ENCODE measurements around the gene PPP2R1B. TPM values are rescaled to one million over a fixed set of nuclear protein-coding genes. Genes with fewer than 3 reads are reported as not detected.
A peak's percentile ranks its signal among the peaks of the same experiment; 100 is the strongest.
"Not testable (repeated sequence)": the region's sequence is repeated elsewhere in the genome, so short reads cannot be mapped to it uniquely, and the experiment has no call there.

PPP2R1B gene
- total RNA-seq, 4 donors from 2014 or later: 11.1 to 21.9 (median 20.5) TPM

DNA sequence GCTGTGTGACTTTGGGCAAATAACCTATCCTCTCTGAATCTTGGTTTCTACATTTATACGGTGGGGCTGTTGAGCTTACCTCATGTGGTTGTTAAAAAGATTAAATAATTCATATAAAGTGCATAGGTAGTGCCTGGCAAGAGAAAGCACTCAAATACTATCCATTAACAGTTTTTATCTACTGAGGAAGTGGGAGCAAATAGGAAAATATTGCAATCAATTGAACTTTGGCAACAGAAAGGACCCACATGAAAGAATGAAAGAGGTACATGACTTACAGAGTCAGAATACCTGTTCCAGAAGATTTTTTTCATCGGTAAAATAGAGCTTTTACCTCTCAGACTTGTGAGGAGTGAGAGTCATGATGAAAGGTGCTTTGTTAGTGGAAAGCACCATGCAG is 6.3 kb upstream of the PPP2R1B start:
- TF ChIP-seq POLR2AphosphoS5 (IDR thresholded peaks at IDR 0.05) (no peak), EP300 (IDR thresholded peaks at IDR 0.05) (no peak), CTCF (IDR thresholded peaks at IDR 0.05) (no peak), POLR2A (IDR thresholded peaks at IDR 0.05) (no peak)
- Histone ChIP-seq H3K27me3 (no peaks in the 10 kb centered on the region), H3K4me3 (no peak overlapping the region), H3K27ac (no peak overlapping the region), H3K9me3 (no peaks in the 10 kb centered on the region), H3K4me1 (peaks cover 0 to 6% (median 0%) of the 10 kb centered on the region in 3 donors), H3K36me3 (no peaks in the 10 kb centered on the region)
- WGBS, 2 donors (ENCODE audit: low coverage in 1 of 2): 90 to 91% methylated on average over 1 to 2 of the region's 2 CpGs
- no peak for ATAC-seq

DNA sequence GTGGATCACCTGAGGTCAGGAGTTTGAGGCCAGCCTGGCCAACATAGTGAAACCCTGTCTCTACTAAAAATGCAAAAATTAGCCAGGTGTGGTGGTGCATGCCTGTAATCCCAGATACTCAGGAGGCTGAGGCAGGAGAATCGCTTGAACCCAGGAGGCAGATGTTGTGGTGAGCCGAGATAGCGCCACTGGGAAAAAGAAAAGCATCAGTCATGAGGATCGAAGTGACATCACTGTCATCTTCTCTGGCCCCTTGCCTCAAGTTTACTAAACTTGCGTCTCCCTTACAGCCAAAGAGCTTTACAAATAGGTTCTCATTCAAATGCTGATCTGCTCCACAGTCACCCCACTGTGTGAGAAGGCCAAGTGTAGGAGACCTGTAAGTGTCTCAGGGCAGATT is 5.0 kb upstream of the PPP2R1B start:
- 82 to 92% methylated on average over 2 to 3 of the region's 5 CpGs for WGBS, 2 donors (ENCODE audit: low coverage in 1 of 2)
- H3K4me3 ChIP-seq, H3K27ac ChIP-seq, H3K27me3 ChIP-seq, H3K9me3 ChIP-seq, ATAC-seq, H3K36me3 ChIP-seq: not testable (repeated sequence)
- peaks cover 0 to 15% (median 5%) of the 10 kb centered on the region in 3 donors for H3K4me1 ChIP-seq

GRCh38 chr11:111770581-111771134 is 4.5 kb upstream of the PPP2R1B start:
- H3K27me3 ChIP-seq: no peaks in the 10 kb centered on the region
- no peak for ATAC-seq
- H3K4me3 ChIP-seq: no peak overlapping the region
- peaks cover 0 to 15% (median 5%) of the 10 kb centered on the region in 3 donors for H3K4me1 ChIP-seq
- H3K27ac ChIP-seq: no peak overlapping the region
- TF ChIP-seq EP300 (IDR thresholded peaks at IDR 0.05): no peak
- H3K36me3 ChIP-seq: no peaks in the 10 kb centered on the region
- no peaks in the 10 kb centered on the region for H3K9me3 ChIP-seq
- 84 to 96% methylated on average over 2 to 4 of the region's 4 CpGs for WGBS, 2 donors (ENCODE audit: low coverage in 1 of 2)

DNA sequence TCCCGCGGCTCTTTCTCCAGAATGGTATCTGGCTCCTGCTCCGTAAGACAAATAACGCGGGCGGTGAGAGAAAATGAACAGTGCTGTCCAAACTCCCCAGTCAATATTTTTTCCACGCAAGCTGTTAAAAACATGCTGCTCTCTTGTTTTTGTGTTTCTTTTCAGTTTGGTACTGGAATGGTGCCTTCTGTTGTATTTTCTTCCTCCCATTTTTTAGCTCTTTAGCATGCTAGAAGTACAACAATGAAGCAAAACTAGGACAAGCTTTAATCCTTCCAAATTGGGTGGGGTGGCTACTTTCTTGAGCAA is 599 bp upstream of the PPP2R1B start:
- peak; percentile 65 for ATAC-seq
- 0 to 2% methylated on average over 5 to 7 of the region's 7 CpGs for WGBS, 2 donors (ENCODE audit: low coverage in 1 of 2)

DNA sequence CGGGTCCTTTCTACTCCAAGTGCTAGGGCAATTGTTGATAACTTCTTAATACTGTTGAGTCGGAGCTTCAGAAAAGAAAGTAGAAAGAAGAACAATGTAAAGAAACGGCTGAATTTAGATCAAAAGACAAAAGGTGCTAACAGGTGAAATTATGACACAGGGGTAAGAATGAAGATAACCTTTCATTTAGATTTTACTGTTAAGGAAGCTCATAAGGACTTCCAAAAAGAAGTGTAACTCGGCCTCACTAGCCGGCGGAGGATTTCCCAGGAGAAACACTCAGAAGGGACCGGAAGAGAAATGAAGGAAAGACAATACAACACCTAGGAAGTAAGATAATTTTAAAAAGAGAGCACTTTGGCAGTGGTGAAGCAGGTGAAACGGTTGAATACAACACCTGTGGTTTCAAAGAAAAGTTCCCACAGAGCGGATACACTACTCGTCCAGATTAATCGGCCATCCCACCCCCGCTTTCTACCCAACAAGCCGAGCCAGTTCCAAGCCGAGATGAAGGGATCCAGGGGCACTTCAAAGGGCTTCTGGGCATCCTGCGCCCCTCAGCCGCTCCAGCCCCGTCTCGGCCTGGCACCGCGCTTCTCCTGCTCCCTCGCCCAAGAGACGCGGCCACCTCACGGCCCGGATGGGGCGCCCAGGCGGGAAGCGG is 737 bp downstream of the PPP2R1B start:
- Histone ChIP-seq H3K36me3 (peaks cover 0 to 42% of the 10 kb centered on the region in 2 donors), H3K4me1 (peaks cover 0 to 49% (median 5%) of the 10 kb centered on the region in 3 donors), H3K9me3 (no peaks in the 10 kb centered on the region), H3K27me3 (no peaks in the 10 kb centered on the region), H3K27ac (peak overlapping the region; percentile 88 to 91 (median 90)), H3K4me3 (peak overlapping the region; percentile 65 to 79)
- ATAC-seq: peak; percentile 33
- WGBS, 2 donors (ENCODE audit: low coverage in 1 of 2): 1 to 5% methylated on average over 7 to 11 of the region's 28 CpGs
- TF ChIP-seq POLR2AphosphoS5 (IDR thresholded peaks at IDR 0.05) (no peak), POLR2A (IDR thresholded peaks at IDR 0.05) (no peak), EP300 (IDR thresholded peaks at IDR 0.05) (no peak), CTCF (IDR thresholded peaks at IDR 0.05) (no peak)

More for the DNA sequence above, 599 bp upstream of the PPP2R1B start:
- H3K27ac ChIP-seq: peak overlapping the region; percentile 88 to 91 (median 90)
- no peak for TF ChIP-seq POLR2A (IDR thresholded peaks at IDR 0.05)
- no peak for TF ChIP-seq POLR2AphosphoS5 (IDR thresholded peaks at IDR 0.05)
- TF ChIP-seq EP300 (IDR thresholded peaks at IDR 0.05): no peak
- TF ChIP-seq CTCF (IDR thresholded peaks at IDR 0.05): no peak
- peaks cover 0 to 28% of the 10 kb centered on the region in 2 donors for H3K36me3 ChIP-seq
- H3K4me3 ChIP-seq: peak overlapping the region; percentile 65 to 79
- peaks cover 0 to 49% (median 5%) of the 10 kb centered on the region in 3 donors for H3K4me1 ChIP-seq
- no peaks in the 10 kb centered on the region for H3K9me3 ChIP-seq
- H3K27me3 ChIP-seq: no peaks in the 10 kb centered on the region

DNA sequence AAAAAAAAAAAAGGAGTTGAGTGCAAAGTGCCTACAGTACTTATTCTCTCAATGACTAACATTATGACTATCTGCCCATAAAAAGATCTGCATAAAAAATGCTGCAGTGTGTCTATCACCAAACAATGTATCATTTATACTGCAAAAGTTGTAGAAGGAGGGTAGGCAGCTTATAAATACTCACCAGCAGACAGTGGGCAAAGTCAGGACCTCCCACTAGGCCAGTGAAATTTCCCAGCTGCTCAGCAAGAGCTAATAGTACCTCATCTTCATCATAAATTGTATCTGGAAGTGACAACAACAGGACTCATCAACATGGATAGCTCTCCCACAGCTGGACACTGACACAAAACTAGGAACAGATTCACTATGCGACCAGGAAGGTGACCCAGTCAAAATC is 1.6 kb downstream of the PPP2R1B start:
- Histone ChIP-seq H3K27me3 (no peaks in the 10 kb centered on the region), H3K4me3 (peak overlapping the region; percentile 65 to 79), H3K4me1 (peaks cover 0 to 55% (median 5%) of the 10 kb centered on the region in 3 donors), H3K9me3 (no peaks in the 10 kb centered on the region), H3K27ac (no peak overlapping the region), H3K36me3 (peaks cover 4 to 50% of the 10 kb centered on the region in 2 donors)
- 50 to 54% methylated on average over 1 of the region's 1 CpG for WGBS, 2 donors (ENCODE audit: low coverage in 1 of 2)
- no peak for ATAC-seq
- TF ChIP-seq EP300 (IDR thresholded peaks at IDR 0.05) (no peak), CTCF (IDR thresholded peaks at IDR 0.05) (no peak), POLR2A (IDR thresholded peaks at IDR 0.05) (no peak), POLR2AphosphoS5 (IDR thresholded peaks at IDR 0.05) (no peak)
